ENCODE measurements around the gene RPS13.
"Not testable (repeated sequence)": the region's sequence is repeated elsewhere in the genome, so short reads cannot be mapped to it uniquely, and the experiment has no call there.

DNA sequence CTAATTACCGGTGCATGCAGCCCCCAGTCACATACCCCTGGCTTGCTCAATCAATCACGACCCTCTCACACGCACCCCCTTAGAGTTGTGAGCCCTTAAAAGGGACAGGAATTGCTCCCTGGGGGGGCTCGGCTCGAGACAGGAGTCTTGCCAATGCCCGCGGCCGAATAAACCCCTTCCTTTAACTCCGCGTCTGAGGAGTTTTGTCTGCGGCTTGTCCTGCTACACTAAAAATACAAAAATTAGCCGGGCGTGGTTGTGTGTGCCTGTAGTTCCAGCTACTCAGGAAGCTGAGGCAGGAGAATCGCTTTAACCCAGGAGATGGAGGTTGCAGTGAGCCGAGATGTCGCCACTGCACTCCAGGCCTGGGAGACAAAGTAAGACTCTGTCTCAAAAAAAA is 8.5 kb upstream of the RPS13 start:
- TF ChIP-seq, protein P1, sequence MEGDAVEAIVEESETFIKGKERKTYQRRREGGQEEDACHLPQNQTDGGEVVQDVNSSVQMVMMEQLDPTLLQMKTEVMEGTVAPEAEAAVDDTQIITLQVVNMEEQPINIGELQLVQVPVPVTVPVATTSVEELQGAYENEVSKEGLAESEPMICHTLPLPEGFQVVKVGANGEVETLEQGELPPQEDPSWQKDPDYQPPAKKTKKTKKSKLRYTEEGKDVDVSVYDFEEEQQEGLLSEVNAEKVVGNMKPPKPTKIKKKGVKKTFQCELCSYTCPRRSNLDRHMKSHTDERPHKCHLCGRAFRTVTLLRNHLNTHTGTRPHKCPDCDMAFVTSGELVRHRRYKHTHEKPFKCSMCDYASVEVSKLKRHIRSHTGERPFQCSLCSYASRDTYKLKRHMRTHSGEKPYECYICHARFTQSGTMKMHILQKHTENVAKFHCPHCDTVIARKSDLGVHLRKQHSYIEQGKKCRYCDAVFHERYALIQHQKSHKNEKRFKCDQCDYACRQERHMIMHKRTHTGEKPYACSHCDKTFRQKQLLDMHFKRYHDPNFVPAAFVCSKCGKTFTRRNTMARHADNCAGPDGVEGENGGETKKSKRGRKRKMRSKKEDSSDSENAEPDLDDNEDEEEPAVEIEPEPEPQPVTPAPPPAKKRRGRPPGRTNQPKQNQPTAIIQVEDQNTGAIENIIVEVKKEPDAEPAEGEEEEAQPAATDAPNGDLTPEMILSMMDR (IDR thresholded peaks at IDR 0.05; ENCODE audit: low read depth, low read length): not testable (repeated sequence)
- TF ChIP-seq EZH2phosphoT487 (IDR thresholded peaks at IDR 0.05; ENCODE audit: low read depth): not testable (repeated sequence)
